Raji (cell line): ENCODE results near the gene NOVA2.

Experiments used
- POLR2A ChIP-seq: IDR thresholded peaks from 2 replicates; pipeline ENCODE4 v1.6.1; 2011; ENCODE audit warnings: low read depth, low read length, control low read depth; ENCODE audit not compliant: insufficient read depth

Gene NOVA2

GRCh38 chr19:46014534-46014933 is 40.9 kb upstream of the NOVA2 start:
- no peak for TF ChIP-seq POLR2A

GRCh38 chr19:46009530-46010510 is 36.2 kb upstream of the NOVA2 start:
- TF ChIP-seq POLR2A: no peak

- no peak for TF ChIP-seq POLR2A
Observed at GRCh38 chr19:46006411-46006810, 32.7 kb upstream of the NOVA2 start.

GRCh38 chr19:46002678-46003275 is 29.1 kb upstream of the NOVA2 start:
- no peak for TF ChIP-seq POLR2A

GRCh38 chr19:46000491-46001246 is 27.0 kb upstream of the NOVA2 start:
- no peak for TF ChIP-seq POLR2A

GRCh38 chr19:45999653-46000121 is 26.0 kb upstream of the NOVA2 start:
- TF ChIP-seq POLR2A: no peak

GRCh38 chr19:45998834-45999233 is 25.2 kb upstream of the NOVA2 start:
- no peak for TF ChIP-seq POLR2A

- no peak for TF ChIP-seq POLR2A
Observed at GRCh38 chr19:45996933-45997332, 23.3 kb upstream of the NOVA2 start.

- no peak for TF ChIP-seq POLR2A
Observed at GRCh38 chr19:45995715-45996385, 22.2 kb upstream of the NOVA2 start.

- TF ChIP-seq POLR2A: peak; percentile 79
Observed at GRCh38 chr19:45994998-45995714, 21.5 kb upstream of the NOVA2 start, which contains the start of gene CCDC61. CCDC61 (plus strand) TSS chr19:45995467; CDS start chr19:46003019, 7,552 bp downstream.

GRCh38 chr19:45994456-45994997 is 20.9 kb upstream of the NOVA2 start:
- no peak for TF ChIP-seq POLR2A

GRCh38 chr19:45990113-45990728 is 16.6 kb upstream of the NOVA2 start:
- TF ChIP-seq POLR2A: no peak

GRCh38 chr19:45985321-45985720 is 11.7 kb upstream of the NOVA2 start:
- no peak for TF ChIP-seq POLR2A
